Inflammatory macrophage treated with lipopolysaccharide for 4 hours (primary cell): ENCODE results near the gene IVL.

Experiments used
- DNase-seq: peaks from one replicate; pipeline ENCODE4 v3.0.0-alpha.2; 2020

IVL gene, protein sequence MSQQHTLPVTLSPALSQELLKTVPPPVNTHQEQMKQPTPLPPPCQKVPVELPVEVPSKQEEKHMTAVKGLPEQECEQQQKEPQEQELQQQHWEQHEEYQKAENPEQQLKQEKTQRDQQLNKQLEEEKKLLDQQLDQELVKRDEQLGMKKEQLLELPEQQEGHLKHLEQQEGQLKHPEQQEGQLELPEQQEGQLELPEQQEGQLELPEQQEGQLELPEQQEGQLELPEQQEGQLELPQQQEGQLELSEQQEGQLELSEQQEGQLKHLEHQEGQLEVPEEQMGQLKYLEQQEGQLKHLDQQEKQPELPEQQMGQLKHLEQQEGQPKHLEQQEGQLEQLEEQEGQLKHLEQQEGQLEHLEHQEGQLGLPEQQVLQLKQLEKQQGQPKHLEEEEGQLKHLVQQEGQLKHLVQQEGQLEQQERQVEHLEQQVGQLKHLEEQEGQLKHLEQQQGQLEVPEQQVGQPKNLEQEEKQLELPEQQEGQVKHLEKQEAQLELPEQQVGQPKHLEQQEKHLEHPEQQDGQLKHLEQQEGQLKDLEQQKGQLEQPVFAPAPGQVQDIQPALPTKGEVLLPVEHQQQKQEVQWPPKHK

DNA sequence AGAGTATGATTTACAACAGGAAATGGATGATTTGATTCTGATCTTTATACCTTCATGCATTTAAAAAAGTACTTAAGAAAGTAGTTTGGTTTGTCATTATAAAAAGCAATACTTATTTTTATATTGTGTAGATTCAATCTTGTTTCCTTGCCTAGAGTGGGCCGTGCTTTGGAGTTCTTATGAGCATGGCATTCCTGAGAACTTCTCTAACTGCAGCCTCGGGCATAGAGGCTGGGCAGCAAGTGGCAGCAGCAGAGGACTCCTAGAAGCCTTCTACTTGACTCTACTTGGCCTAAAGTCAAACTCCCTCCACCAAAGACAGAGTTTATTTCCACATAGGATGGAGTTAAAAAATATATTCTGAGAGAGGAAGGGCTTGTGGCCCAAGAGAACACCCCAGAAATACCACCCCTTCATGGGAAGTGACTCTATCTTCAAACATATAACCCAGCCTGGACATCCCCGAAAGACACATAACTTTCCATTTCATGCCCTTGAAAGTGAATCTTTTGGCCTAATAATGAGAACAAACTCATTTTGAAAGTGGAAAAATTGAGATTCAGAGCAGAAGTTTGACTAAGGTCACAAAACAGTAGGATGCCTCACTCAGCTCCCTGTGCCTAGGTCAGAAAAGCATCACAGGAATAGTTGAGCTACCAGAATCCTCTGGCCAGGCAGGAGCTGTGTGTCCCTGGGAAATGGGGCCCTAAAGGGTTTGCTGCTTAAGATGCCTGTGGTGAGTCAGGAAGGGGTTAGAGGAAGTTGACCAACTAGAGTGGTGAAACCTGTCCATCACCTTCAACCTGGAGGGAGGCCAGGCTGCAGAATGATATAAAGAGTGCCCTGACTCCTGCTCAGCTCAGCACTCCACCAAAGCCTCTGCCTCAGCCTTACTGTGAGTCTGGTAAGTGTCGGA is at the start of gene IVL:
Gene IVL (plus strand): TSS at position 861 of the 916 bp plus-strand sequence. CDS start 1,252 bp downstream, outside the sequence.
- no peak for DNase-seq

- DNase-seq = no peak
Measured at GRCh38 chr1:152859696-152860095, 48.6 kb upstream of the IVL start, which contains the start of gene LCE7A. LCE7A (plus strand) TSS chr1:152859996; CDS start chr1:152860698, 702 bp downstream.

DNA sequence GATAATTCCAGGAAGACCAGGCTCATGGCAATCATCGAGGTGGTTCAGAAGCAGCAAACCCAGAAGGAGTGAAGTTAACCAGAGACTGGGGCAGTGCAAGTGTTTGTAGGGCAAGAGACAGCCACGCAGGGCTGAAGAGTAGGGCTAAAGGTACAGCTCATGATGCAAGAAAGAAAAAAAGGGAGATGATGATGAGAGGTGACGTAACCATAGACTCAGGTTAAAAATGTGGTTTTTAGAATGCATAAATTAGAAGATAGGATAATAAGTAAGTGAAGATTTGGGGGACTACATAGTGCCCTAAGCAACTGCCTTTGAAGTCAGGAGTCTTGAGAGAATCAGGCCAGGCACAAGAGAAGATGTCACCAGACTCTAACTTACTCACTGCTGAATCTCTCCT is 48.2 kb upstream of the IVL start:
- DNase-seq = no peak

GRCh38 chr1:152861374-152861773 is 47.0 kb upstream of the IVL start:
- DNase-seq = no peak

GRCh38 chr1:152864443-152864842 is 43.9 kb upstream of the IVL start:
- DNase-seq = no peak

DNA sequence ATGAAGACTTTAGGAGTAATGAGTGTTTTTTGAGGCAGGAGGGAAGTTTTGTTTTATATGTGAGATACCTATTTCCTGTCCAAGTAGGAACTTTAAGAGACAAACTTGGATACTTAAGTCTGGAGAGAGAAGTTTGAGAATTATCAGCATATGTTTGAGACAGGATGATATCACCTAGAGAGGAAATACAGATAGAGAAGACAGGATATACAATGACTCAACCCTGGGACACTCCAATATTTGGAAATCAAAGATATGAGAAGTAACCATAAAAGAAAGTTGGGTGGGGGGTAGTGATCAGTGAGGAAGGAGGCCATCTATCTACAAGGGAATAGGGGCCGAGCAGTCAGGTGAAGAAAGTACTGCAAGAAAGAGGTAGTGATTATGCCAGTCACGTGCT is 42.0 kb upstream of the IVL start:
- peak; percentile 5 for DNase-seq

DNA sequence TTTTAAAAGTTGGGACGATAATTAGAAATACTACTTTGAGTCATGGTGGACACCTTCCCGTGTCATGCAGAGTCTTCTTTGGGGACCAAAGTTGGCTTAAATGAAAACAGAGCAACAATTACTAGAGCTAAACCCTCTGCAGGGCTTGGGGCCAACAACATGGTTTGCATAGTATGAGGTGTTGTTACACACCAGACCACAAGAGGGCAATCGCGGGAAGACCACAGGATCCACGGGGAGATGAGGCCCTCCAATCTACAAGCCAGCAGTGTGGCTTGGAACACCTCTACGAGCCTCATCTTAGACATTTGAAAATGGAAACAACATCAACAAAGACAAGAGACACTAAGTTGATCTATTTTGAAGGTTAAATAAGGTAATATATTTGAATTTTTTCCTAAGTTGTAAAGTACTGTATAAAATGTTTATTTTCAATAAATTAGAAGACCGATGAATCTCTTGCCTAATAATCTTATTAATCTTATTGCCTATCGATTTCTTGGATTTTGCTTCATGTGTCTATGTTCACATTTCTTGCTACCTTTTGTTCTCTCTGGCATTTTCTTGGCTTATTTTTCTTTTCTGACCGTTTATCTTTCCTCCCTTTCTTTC is 38.4 kb upstream of the IVL start:
- DNase-seq = peak; percentile 61

GRCh38 chr1:152870831-152871730 is 37.3 kb upstream of the IVL start:
- DNase-seq = no peak

- DNase-seq = no peak
Measured at GRCh38 chr1:152871731-152872126, 36.6 kb upstream of the IVL start.

DNA sequence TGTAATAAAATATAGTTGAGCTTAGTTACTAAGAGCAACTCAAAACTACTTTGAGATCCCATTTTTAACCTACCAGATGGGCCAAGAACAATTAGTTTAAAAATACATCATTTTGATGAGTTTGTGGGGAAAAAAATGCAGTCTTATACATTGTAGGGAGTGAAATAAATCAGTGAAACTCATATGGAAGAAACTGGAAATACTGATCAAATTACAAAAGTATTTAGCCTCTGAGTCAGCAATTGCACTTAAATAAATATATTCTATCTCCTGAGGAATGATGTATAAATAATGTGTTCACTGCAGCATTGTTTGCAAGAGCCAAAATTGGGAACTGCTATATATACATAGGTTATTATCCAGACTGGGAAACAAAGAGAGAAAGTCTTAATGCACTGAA is 34.9 kb upstream of the IVL start:
- DNase-seq = no peak

GRCh38 chr1:152876827-152877226 is 31.5 kb upstream of the IVL start:
- no peak for DNase-seq

DNA sequence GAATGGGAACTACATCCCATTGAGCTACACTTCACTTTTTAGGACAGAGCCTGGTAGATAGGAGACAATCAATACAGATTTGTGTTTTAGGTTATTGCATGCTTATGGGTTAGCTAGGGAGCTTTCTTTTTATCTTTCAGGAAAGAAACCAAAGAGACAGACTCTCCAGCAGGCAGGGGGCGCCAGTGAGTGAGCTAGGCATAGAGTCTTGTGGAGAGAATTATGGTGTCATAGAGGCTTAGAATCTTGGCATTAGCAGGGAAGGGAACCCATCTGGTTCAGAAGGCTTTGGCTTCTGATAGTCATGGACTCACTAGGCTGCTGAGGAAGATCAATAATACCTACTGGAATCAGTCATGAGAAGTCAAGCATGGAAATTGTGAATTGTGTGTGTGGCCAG is 30.3 kb upstream of the IVL start, which contains the start of gene SMCP:
Gene SMCP (plus strand): TSS at position 281 of the 400 bp plus-strand sequence. CDS start 6,101 bp downstream, outside the sequence.
- DNase-seq = peak; percentile 20

GRCh38 chr1:152879559-152880198 is 28.7 kb upstream of the IVL start:
- no peak for DNase-seq

DNA sequence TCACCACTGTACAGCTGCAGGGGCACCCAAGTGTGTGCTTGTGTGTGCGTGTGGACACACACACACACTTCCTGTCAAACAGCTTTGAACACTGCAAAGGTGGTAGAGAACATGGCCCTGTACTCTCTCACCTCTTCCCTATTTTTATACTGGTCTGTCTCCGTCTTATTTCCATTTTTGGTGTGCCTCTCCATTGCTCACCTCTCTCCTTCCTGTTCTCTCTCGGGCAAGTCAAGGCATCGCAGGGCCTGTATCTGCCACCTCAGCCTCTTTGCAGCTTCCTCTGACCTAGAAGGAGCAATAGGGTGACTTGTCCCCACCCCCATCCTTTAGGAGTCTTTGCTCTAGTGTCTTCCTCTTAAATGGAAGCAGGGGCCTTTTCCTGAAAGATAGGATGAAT is 28.0 kb upstream of the IVL start:
- DNase-seq = no peak

GRCh38 chr1:152880907-152881306 is 27.4 kb upstream of the IVL start:
- no peak for DNase-seq

- DNase-seq = no peak
Measured at GRCh38 chr1:152884085-152884484, 24.3 kb upstream of the IVL start.

DNA sequence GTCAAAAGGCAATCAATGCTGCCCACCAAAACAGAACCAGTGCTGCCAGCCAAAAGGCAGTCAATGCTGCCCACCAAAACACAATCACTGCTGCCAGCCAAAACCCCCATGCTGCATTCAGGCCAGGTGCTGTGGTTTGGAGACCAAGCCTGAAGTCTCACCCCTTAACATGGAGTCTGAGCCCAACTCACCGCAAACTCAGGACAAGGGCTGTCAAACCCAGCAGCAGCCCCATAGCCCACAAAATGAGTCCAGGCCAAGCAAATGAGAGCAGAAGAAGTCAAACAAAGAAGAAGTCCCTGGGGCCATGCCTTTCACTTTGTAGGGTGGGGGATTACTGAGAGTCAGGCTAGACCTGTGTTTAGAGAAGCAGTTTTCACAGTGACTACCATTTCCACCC is 23.8 kb upstream of the IVL start:
- DNase-seq = no peak

DNA sequence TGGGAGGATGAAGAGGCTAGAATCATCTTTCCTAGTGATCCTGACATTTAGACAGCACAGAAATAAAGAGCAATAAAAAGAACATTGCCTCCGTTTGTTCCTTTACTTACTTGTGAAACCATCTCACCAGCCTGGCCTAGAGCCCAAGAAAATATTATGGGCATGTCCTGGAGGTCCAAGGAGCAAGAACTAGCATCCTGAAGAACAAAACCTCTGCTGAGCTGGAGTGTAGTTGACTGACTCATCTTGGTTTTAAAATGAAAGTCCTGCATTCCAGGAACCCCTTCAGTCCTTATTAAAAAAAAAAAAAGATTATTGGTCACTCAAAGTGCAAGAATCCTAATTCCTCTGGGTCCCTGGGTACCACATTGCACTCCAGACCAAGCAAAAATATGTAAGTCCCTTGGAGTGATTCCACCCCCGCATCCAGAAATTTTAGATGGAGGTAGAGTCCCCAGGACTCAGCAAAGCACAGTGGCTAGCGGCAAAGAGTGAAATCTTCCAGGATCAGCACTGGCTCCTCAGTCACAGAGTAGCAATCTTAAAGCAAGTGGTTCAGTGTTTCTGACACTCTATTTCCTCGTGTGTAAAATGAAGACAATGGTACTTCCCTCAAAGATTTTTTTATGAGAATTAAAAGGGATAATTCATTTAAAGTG is 23.3 kb upstream of the IVL start:
- no peak for DNase-seq

- no peak for DNase-seq
Measured at GRCh38 chr1:152886085-152886484, 22.3 kb upstream of the IVL start.

DNA sequence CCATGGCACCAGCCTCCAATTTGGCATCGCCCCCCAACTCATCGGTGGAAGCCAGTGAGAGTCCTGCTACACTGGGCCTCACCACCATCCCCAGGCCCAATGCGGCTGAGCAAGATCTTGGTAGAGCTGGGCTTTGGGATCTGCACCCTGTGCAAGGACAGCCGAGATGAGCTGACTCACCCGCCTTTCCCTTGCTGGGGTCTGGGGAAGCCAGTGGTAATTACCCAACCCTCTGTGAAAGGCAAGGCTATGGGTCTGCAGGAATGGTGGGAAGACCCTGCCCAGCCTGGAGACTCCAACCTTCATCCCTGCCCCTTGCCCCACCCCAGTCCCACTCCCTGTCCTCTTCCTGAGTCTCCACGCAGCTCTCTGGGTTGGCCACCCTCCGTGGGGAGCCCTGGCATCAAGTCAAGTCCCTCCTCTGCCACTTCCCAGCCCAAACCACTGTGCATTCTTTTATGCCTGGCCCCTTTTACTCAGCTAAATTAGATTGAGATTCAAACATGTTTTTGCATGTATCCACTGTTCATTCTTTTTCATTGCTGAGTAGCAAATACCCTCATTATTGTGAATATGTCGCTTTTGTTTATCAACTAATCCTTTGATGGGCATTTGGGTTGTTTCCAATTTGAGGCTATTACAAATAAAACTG is 21.5 kb upstream of the IVL start:
- no peak for DNase-seq
